Neural progenitor cell (in vitro differentiated cells): ENCODE results near the gene SERPINI2.

Experiments used
- EZH2 ChIP-seq: fragments of 200-600 bp; sonication (generic); IDR thresholded peaks from 2 replicates; pipeline ENCODE4 v1.6.1; 2017; ENCODE audit warnings: antibody characterized with exemption, mild to moderate bottlenecking, moderate library complexity
- TF ChIP-seq, protein P1 (sequence below): fragments of 200-600 bp; sonication (generic); IDR thresholded peaks from 2 replicates; pipeline ENCODE4 v1.5.1; 2017; ENCODE audit warnings: antibody characterized with exemption, mild to moderate bottlenecking

DNA sequence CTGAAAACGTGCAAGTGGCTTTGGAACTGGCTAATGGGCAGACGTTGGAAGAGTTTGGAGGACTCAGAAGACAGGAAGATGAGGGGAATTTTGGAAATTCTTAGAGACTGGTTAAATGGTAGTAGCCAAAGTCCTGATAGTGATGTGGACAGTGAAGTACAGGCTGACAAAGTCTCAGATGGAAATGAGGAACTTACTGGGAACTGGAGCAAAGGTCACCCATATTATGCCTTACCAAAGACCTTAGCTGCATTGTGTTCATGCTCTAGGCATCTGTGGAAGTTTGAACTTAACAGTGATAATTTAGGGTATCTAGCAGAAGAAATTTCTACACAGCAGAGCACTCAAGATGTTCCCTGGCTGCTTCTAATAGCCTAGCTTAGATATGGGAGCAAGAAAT is 28.6 kb upstream of the SERPINI2 start:
- TF ChIP-seq, protein P1, sequence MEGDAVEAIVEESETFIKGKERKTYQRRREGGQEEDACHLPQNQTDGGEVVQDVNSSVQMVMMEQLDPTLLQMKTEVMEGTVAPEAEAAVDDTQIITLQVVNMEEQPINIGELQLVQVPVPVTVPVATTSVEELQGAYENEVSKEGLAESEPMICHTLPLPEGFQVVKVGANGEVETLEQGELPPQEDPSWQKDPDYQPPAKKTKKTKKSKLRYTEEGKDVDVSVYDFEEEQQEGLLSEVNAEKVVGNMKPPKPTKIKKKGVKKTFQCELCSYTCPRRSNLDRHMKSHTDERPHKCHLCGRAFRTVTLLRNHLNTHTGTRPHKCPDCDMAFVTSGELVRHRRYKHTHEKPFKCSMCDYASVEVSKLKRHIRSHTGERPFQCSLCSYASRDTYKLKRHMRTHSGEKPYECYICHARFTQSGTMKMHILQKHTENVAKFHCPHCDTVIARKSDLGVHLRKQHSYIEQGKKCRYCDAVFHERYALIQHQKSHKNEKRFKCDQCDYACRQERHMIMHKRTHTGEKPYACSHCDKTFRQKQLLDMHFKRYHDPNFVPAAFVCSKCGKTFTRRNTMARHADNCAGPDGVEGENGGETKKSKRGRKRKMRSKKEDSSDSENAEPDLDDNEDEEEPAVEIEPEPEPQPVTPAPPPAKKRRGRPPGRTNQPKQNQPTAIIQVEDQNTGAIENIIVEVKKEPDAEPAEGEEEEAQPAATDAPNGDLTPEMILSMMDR: no peak
- TF ChIP-seq EZH2: no peak
